ENCODE measurements around the gene FTO. TPM values are rescaled to one million over a fixed set of nuclear protein-coding genes. Genes with fewer than 3 reads are reported as not detected.

FTO gene
- total RNA-seq, 1 donor from 2014 or later: 106 TPM

- no peaks in the 10 kb centered on the region for H3K27me3 Mint-ChIP-seq (ENCODE audit: unreplicated experiment)
- TF ChIP-seq, protein P1, sequence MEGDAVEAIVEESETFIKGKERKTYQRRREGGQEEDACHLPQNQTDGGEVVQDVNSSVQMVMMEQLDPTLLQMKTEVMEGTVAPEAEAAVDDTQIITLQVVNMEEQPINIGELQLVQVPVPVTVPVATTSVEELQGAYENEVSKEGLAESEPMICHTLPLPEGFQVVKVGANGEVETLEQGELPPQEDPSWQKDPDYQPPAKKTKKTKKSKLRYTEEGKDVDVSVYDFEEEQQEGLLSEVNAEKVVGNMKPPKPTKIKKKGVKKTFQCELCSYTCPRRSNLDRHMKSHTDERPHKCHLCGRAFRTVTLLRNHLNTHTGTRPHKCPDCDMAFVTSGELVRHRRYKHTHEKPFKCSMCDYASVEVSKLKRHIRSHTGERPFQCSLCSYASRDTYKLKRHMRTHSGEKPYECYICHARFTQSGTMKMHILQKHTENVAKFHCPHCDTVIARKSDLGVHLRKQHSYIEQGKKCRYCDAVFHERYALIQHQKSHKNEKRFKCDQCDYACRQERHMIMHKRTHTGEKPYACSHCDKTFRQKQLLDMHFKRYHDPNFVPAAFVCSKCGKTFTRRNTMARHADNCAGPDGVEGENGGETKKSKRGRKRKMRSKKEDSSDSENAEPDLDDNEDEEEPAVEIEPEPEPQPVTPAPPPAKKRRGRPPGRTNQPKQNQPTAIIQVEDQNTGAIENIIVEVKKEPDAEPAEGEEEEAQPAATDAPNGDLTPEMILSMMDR (IDR thresholded peaks at IDR 0.05; ENCODE audit: partially characterized antibody, unreplicated experiment): no peak
- no peak for DNase-seq
- H3K4me3 Mint-ChIP-seq (ENCODE audit: unreplicated experiment): no peak overlapping the region
- no peaks in the 10 kb centered on the region for H3K36me3 Mint-ChIP-seq (ENCODE audit: unreplicated experiment)
- H3K9me3 Mint-ChIP-seq (ENCODE audit: unreplicated experiment): no peaks in the 10 kb centered on the region
- H3K4me1 Mint-ChIP-seq (ENCODE audit: low read depth, unreplicated experiment): no peaks in the 10 kb centered on the region
- H3K27ac Mint-ChIP-seq (ENCODE audit: unreplicated experiment): no peak overlapping the region
Observed at GRCh38 chr16:53789137-53789536, 85.2 kb downstream of the FTO start.

DNA sequence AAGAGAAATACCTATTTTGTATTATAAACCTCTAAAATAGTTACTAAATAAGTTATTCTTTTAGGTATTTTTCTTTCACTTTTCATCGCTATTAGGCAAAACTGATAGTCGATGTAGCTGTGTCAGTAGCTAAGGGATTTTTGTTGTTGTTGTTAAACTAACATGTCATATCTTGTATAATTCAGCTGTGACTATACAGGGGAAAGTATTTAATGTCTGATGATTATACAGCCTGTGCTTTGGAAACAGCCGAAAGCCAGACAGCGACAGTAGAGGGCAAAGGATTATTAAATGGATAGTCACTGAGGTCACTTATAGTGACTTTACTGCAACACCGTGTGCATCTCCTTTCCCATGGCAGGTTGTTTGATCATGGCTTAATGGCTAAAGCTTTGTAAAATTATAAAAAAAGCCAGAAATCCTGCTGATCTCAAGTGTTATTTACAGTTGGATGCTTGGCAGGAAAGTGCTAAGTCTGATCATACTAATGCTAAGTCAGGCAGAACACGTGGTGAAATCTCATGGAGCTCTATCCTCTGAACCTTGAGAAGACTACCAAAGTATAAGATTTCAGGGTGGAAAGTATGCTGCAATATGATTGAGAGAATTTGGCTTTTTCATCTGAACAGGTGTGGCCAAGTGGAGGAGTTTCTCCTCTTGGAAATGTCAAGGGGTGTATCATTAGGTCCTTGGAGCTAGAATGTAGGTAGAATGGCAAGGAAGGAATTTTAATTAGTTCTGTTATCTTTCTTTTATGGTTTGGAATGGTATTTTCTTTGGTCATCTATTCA, 88.4 kb downstream of the FTO start:
- DNase-seq: no peak
- Mint-ChIP-seq H3K9me3 (ENCODE audit: unreplicated experiment) (no peaks in the 10 kb centered on the region), H3K27ac (ENCODE audit: unreplicated experiment) (no peak overlapping the region), H3K4me3 (ENCODE audit: unreplicated experiment) (no peak overlapping the region), H3K36me3 (ENCODE audit: unreplicated experiment) (no peaks in the 10 kb centered on the region), H3K4me1 (ENCODE audit: low read depth, unreplicated experiment) (no peaks in the 10 kb centered on the region), H3K27me3 (ENCODE audit: unreplicated experiment) (no peaks in the 10 kb centered on the region)
- TF ChIP-seq, protein P1 (IDR thresholded peaks at IDR 0.05; ENCODE audit: partially characterized antibody, unreplicated experiment): no peak

- Mint-ChIP-seq H3K36me3 (ENCODE audit: unreplicated experiment) (no peaks in the 10 kb centered on the region), H3K27me3 (ENCODE audit: unreplicated experiment) (no peaks in the 10 kb centered on the region), H3K27ac (ENCODE audit: unreplicated experiment) (no peak overlapping the region), H3K9me3 (ENCODE audit: unreplicated experiment) (no peaks in the 10 kb centered on the region), H3K4me3 (ENCODE audit: unreplicated experiment) (no peak overlapping the region), H3K4me1 (ENCODE audit: low read depth, unreplicated experiment) (peaks cover 2% of the 10 kb centered on the region)
- no peak for DNase-seq
- TF ChIP-seq, protein P1 (IDR thresholded peaks at IDR 0.05; ENCODE audit: partially characterized antibody, unreplicated experiment): no peak
Observed at GRCh38 chr16:53803451-53803850, 99.5 kb downstream of the FTO start.

DNA sequence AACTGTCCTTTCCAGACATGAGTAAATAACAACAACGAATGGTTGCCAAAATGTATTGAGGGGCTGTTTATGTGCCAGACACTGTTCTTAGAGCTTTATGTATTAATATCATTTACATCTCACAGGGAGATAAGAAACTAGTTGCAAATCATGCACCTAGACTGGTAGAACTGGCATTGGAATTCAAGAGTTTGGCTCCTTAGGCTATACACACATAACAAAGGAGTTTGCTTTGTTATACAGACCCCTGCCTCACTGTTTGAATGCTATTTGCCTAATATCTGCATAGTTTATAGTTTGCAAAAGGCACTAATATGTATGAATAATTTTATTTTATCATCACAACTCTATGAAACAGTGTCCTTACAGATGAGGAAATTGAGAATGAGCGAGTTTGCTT, 100.0 kb downstream of the FTO start:
- Mint-ChIP-seq H3K4me3 (ENCODE audit: unreplicated experiment) (no peak overlapping the region), H3K27me3 (ENCODE audit: unreplicated experiment) (no peaks in the 10 kb centered on the region), H3K9me3 (ENCODE audit: unreplicated experiment) (no peaks in the 10 kb centered on the region), H3K4me1 (ENCODE audit: low read depth, unreplicated experiment) (peaks cover 2% of the 10 kb centered on the region), H3K27ac (ENCODE audit: unreplicated experiment) (no peak overlapping the region), H3K36me3 (ENCODE audit: unreplicated experiment) (no peaks in the 10 kb centered on the region)
- no peak for DNase-seq
- TF ChIP-seq, protein P1 (IDR thresholded peaks at IDR 0.05; ENCODE audit: partially characterized antibody, unreplicated experiment): no peak

GRCh38 chr16:53804467-53804866, 100.5 kb downstream of the FTO start:
- DNase-seq: no peak
- TF ChIP-seq, protein P1 (IDR thresholded peaks at IDR 0.05; ENCODE audit: partially characterized antibody, unreplicated experiment): no peak
- Mint-ChIP-seq H3K4me3 (ENCODE audit: unreplicated experiment) (no peak overlapping the region), H3K4me1 (ENCODE audit: low read depth, unreplicated experiment) (peaks cover 2% of the 10 kb centered on the region), H3K27me3 (ENCODE audit: unreplicated experiment) (no peaks in the 10 kb centered on the region), H3K27ac (ENCODE audit: unreplicated experiment) (no peak overlapping the region), H3K9me3 (ENCODE audit: unreplicated experiment) (no peaks in the 10 kb centered on the region), H3K36me3 (ENCODE audit: unreplicated experiment) (no peaks in the 10 kb centered on the region)
